H9 (cell line): Measurements from ENCODE around the gene ATP5MC3. TPM values are rescaled to one million over a fixed set of nuclear protein-coding genes. Genes with fewer than 3 reads are reported as not detected.

Experiments
- DNase-seq: peaks from one replicate; pipeline ENCODE4 v3.0.0-alpha.2; 2017
- H2AFZ ChIP-seq: one replicate; pipeline ENCODE4 v1.6.1; 2013; ENCODE audit warnings: mild to moderate bottlenecking, low read length, control low read depth, moderate library complexity
- H2AK5ac ChIP-seq: 2 replicates; pipeline ENCODE4 v1.6.1; 2013; ENCODE audit warnings: low read length, control low read depth, mixed read lengths; ENCODE audit not compliant: insufficient read length
- H2BK120ac ChIP-seq: one replicate; pipeline ENCODE4 v1.6.1; 2013; ENCODE audit warnings: low read depth, mild to moderate bottlenecking, low read length, control low read depth, inconsistent platforms; ENCODE audit not compliant: poor library complexity, severe bottlenecking
- H2BK12ac ChIP-seq: 2 replicates; pipeline ENCODE4 v1.6.1; 2013; ENCODE audit warnings: low read length, control low read depth, mixed read lengths, low read depth; ENCODE audit not compliant: insufficient read length
- H2BK15ac ChIP-seq: 2 replicates; pipeline ENCODE4 v1.6.1; 2013; ENCODE audit warnings: low read depth, low read length, control low read depth
- H2BK20ac ChIP-seq: one replicate; pipeline ENCODE4 v1.6.1; 2013; ENCODE audit warnings: low read depth, mild to moderate bottlenecking, low read length, control low read depth, inconsistent platforms; ENCODE audit not compliant: poor library complexity, severe bottlenecking
- H2BK5ac ChIP-seq: 2 replicates; pipeline ENCODE4 v1.6.1; 2013; ENCODE audit warnings: low read length, control low read depth, mixed read lengths; ENCODE audit not compliant: insufficient read length
- H3K14ac ChIP-seq: 2 replicates; pipeline ENCODE4 v1.6.1; 2013; ENCODE audit warnings: low read length, control low read depth; ENCODE audit not compliant: insufficient read depth
- H3K18ac ChIP-seq: 2 replicates; pipeline ENCODE4 v1.6.1; 2013; ENCODE audit warnings: low read depth, mild to moderate bottlenecking, mixed read lengths, low read length, control low read depth; ENCODE audit not compliant: insufficient read length
- H3K23ac ChIP-seq: 2 replicates; pipeline ENCODE4 v1.6.1; 2013; ENCODE audit warnings: low read length, control low read depth, mixed read lengths, low read depth; ENCODE audit not compliant: insufficient read length
- H3K23me2 ChIP-seq: 2 replicates; pipeline ENCODE4 v1.6.1; 2013; ENCODE audit warnings: low read depth, mild to moderate bottlenecking, mixed read lengths, low read length, control low read depth; ENCODE audit not compliant: insufficient read length, poor library complexity, severe bottlenecking
- H3K27ac ChIP-seq: 2 replicates; pipeline ENCODE4 v1.5.1; 2013; ENCODE audit warnings: low read length, control low read depth, mixed read lengths, low read depth; ENCODE audit not compliant: insufficient read length
- H3K27me3 ChIP-seq: 2 replicates; pipeline ENCODE4 v1.6.1; 2013; ENCODE audit warnings: low read length, control low read depth, inconsistent platforms; ENCODE audit not compliant: insufficient read depth
- H3K4ac ChIP-seq: 2 replicates; pipeline ENCODE4 v1.6.1; 2013; ENCODE audit warnings: low read depth, mild to moderate bottlenecking, control low read depth, inconsistent platforms, low read length, moderate library complexity
- H3K4me1 ChIP-seq: 2 replicates; pipeline ENCODE4 v1.6.1; 2013; ENCODE audit warnings: low read length, control low read depth, inconsistent platforms; ENCODE audit not compliant: insufficient read depth
- H3K4me2 ChIP-seq: 2 replicates; pipeline ENCODE4 v1.6.1; 2013; ENCODE audit warnings: low read length, control low read depth, mixed read lengths; ENCODE audit not compliant: insufficient read length, insufficient read depth
- H3K56ac ChIP-seq: 2 replicates; pipeline ENCODE4 v1.6.1; 2013; ENCODE audit warnings: low read depth, mild to moderate bottlenecking, mixed read lengths, low read length, control low read depth; ENCODE audit not compliant: insufficient read length
- H3K79me1 ChIP-seq: 2 replicates; pipeline ENCODE4 v1.6.1; 2013; ENCODE audit warnings: low read depth, mild to moderate bottlenecking, moderate library complexity, low read length, control low read depth, inconsistent platforms; ENCODE audit not compliant: insufficient read depth, poor library complexity, severe bottlenecking
- H3K79me2 ChIP-seq: 2 replicates; pipeline ENCODE4 v1.6.1; 2013; ENCODE audit warnings: low read length, control low read depth, inconsistent platforms; ENCODE audit not compliant: insufficient read depth
- H3K9ac ChIP-seq: 2 replicates; pipeline ENCODE4 v1.6.1; 2013; ENCODE audit warnings: low read length, control low read depth, mixed read lengths; ENCODE audit not compliant: insufficient read length; ENCODE audit errors: extremely low read depth
- H3K9me3 ChIP-seq: one replicate; pipeline ENCODE4 v1.6.1; 2013; ENCODE audit warnings: low read depth, low read length, inconsistent platforms; ENCODE audit not compliant: control insufficient read depth
- H3T11ph ChIP-seq: one replicate; pipeline ENCODE4 v1.6.1; 2013; ENCODE audit warnings: mild to moderate bottlenecking, low read length, control low read depth, inconsistent platforms
- H4K20me1 ChIP-seq: one replicate; pipeline ENCODE4 v1.6.1; 2013; ENCODE audit not compliant: control insufficient read depth, insufficient read length, insufficient read depth
- H4K5ac ChIP-seq: 2 replicates; pipeline ENCODE4 v1.6.1; 2013; ENCODE audit warnings: low read depth, mild to moderate bottlenecking, mixed read lengths, low read length, control low read depth; ENCODE audit not compliant: insufficient read length
- H4K8ac ChIP-seq: replicated peaks from 2 replicates; pipeline ENCODE4 v1.6.1; 2013; ENCODE audit warnings: low read length, control low read depth, mixed read lengths, low read depth; ENCODE audit not compliant: insufficient read length
- H4K91ac ChIP-seq: 2 replicates; pipeline ENCODE4 v1.6.1; 2013; ENCODE audit warnings: low read depth, mild to moderate bottlenecking, moderate library complexity, mixed read lengths, low read length, control low read depth; ENCODE audit not compliant: insufficient read length
- H3K27ac Mint-ChIP-seq, 3 experiments: 2 replicates in 2 of 3; 3 replicates in 1 of 3; pipeline ENCODE4 v1.8.0; 2020 to 2021; ENCODE audit warnings: mixed read lengths in 3 of 3, mild to moderate bottlenecking in 1 of 3, moderate library complexity in 1 of 3
- H3K27me3 Mint-ChIP-seq: 2 replicates; pipeline ENCODE4 v1.8.0; 2021; ENCODE audit warnings: low read depth, mild to moderate bottlenecking, moderate library complexity, mixed read lengths
- H3K36me3 Mint-ChIP-seq, 3 experiments: 2 replicates in 2 of 3; 3 replicates in 1 of 3; pipeline ENCODE4 v1.8.0; 2020 to 2021; ENCODE audit warnings: low read depth in 3 of 3, mixed read lengths in 3 of 3; ENCODE audit not compliant: insufficient read depth in 1 of 3
- H3K4me1 Mint-ChIP-seq, 2 experiments: 2 replicates each; pipeline ENCODE4 v1.8.0; 2020; ENCODE audit warnings: mixed read lengths in 2 of 2
- H3K4me3 Mint-ChIP-seq, 2 experiments: 2 replicates in 1 of 2; 3 replicates in 1 of 2; pipeline ENCODE4 v1.8.0; 2020 to 2021; ENCODE audit warnings: mild to moderate bottlenecking in 2 of 2, mixed read lengths in 2 of 2, moderate library complexity in 1 of 2
- H3K9me3 Mint-ChIP-seq, 2 experiments: 2 replicates in 1 of 2; 3 replicates in 1 of 2; pipeline ENCODE4 v1.8.0; 2020; ENCODE audit warnings: mild to moderate bottlenecking in 2 of 2, mixed read lengths in 2 of 2, moderate library complexity in 1 of 2
- WGBS: extraction: QIAGEN DNeasy Blood & Tissue Kit; methylation state at CpG from one replicate; pipeline ENCODE4 v1.1.7; 2013; ENCODE audit warnings: missing lambda C conversion rate, low lambda C conversion rate, mixed read lengths; ENCODE audit not compliant: insufficient read length; ENCODE audit errors: extremely low coverage; 5-methylcytosine and 5-hydroxymethylcytosine counted together
- total RNA-seq: library from RNA; stranded (reverse); gene quantifications from 2 replicates; pipeline ENCODE4 v1.2.1, GENCODE V29; 2021
- TF ChIP-seq, protein P1 (sequence below): fragments of 200-600 bp; sonication (generic); conservative IDR thresholded peaks from 3 replicates; pipeline ENCODE4 v1.8.0; 2021; ENCODE audit warnings: antibody characterized with exemption, mild to moderate bottlenecking

The ATP5MC3 gene
- total RNA-seq, 1 experiment from 2014 or later, result 326 TPM

DNA sequence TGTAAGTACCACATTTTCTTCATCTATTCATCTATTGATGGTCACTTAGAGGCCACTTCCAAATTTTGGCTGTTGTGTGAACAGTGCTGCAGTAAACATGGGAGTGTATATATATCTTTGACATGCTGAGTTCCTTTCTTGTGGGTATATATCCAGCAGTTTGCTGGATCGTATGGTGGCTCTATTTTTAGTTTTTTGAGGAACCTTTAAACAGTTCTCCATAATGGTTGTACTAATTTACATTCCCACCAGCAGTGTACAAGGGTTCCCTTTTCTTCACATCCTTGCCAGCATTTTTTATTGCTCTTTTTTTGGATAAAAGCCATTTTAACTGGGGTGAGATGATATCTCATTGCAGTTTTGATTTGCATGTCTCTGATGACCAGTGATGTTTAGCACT is 7.3 kb upstream of the ATP5MC3 start:
- no peaks in the 10 kb centered on the region for H3K9me3 ChIP-seq
- no peak overlapping the region for H3K18ac ChIP-seq
- H3K79me2 ChIP-seq, result no peaks in the 10 kb centered on the region
- no peak overlapping the region for H3K23ac ChIP-seq
- no CpG with 5 or more reads among the region's 1 CpG for WGBS
- H4K8ac ChIP-seq, result no peak overlapping the region
- no peak overlapping the region for H3K4me2 ChIP-seq
- no peak overlapping the region for H2BK120ac ChIP-seq
- H2AK5ac ChIP-seq, result no peak overlapping the region
- no peak overlapping the region for H3K9ac ChIP-seq
- H3K9me3 Mint-ChIP-seq, result peaks cover 0 to 9% of the 10 kb centered on the region in 2 experiments; a peak in 2 of 5 replicates
- H3K27me3 ChIP-seq, result no peaks in the 10 kb centered on the region
- no peak overlapping the region for H4K91ac ChIP-seq
- no peaks in the 10 kb centered on the region for H3K36me3 Mint-ChIP-seq
- DNase-seq, result no peak
- no peaks in the 10 kb centered on the region for H3K23me2 ChIP-seq
- H2BK15ac ChIP-seq, result no peak overlapping the region
- H2AFZ ChIP-seq, result no peak overlapping the region
- H2BK5ac ChIP-seq, result no peak overlapping the region
- TF ChIP-seq, protein P1, sequence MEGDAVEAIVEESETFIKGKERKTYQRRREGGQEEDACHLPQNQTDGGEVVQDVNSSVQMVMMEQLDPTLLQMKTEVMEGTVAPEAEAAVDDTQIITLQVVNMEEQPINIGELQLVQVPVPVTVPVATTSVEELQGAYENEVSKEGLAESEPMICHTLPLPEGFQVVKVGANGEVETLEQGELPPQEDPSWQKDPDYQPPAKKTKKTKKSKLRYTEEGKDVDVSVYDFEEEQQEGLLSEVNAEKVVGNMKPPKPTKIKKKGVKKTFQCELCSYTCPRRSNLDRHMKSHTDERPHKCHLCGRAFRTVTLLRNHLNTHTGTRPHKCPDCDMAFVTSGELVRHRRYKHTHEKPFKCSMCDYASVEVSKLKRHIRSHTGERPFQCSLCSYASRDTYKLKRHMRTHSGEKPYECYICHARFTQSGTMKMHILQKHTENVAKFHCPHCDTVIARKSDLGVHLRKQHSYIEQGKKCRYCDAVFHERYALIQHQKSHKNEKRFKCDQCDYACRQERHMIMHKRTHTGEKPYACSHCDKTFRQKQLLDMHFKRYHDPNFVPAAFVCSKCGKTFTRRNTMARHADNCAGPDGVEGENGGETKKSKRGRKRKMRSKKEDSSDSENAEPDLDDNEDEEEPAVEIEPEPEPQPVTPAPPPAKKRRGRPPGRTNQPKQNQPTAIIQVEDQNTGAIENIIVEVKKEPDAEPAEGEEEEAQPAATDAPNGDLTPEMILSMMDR, result no peak
- no peak overlapping the region for H2BK12ac ChIP-seq
- H3K27ac ChIP-seq, result no peak overlapping the region
- H3K4me3 Mint-ChIP-seq, result no peak overlapping the region
- no peak overlapping the region for H3K14ac ChIP-seq
- H4K20me1 ChIP-seq, result no peaks in the 10 kb centered on the region
- peaks cover 0 to 5% of the 10 kb centered on the region in 2 experiments; a peak in 1 of 4 replicates for H3K4me1 Mint-ChIP-seq
- H3K56ac ChIP-seq, result no peak overlapping the region
- no peak overlapping the region for H3K4ac ChIP-seq
- no peaks in the 10 kb centered on the region for H3K4me1 ChIP-seq
- peaks cover 3% of the 10 kb centered on the region; the same call in 1 of the 2 replicates for H3K27me3 Mint-ChIP-seq
- H2BK20ac ChIP-seq, result no peak overlapping the region
- H3T11ph ChIP-seq, result no peak overlapping the region
- no peak overlapping the region for H4K5ac ChIP-seq
- no peaks in the 10 kb centered on the region for H3K79me1 ChIP-seq
- no peak overlapping the region for H3K27ac Mint-ChIP-seq
